ENCODE results near the gene RGMB.

Gene RGMB

DNA sequence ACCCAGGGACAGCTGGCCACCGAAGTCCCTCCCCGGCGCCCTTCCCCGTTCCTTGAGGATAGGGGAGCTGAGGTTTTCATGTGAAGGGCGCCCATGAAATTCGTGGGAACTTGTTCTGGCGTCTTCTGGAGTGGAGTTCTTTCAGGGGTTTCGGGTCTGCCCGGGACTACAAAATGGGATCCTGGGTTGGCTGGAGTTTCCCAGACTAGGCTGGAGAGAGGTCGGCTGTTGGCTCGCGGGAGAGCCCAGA is 3.6 kb upstream of the RGMB start:
- H3K36me3 ChIP-seq, result peaks cover 6% of the 10 kb centered on the region
- H3K27me3 ChIP-seq (ENCODE audit: insufficient read depth, low read depth, severe bottlenecking), result peaks cover 4% of the 10 kb centered on the region
- peak; percentile 48 for DNase-seq
- no peaks in the 10 kb centered on the region for H3K9me3 ChIP-seq (ENCODE audit: severe bottlenecking)
- no peak overlapping the region for H3K27ac ChIP-seq
- H3K4me3 ChIP-seq (ENCODE audit: low read depth, low read length), result peak overlapping the region; percentile 69
- TF ChIP-seq, protein P1, sequence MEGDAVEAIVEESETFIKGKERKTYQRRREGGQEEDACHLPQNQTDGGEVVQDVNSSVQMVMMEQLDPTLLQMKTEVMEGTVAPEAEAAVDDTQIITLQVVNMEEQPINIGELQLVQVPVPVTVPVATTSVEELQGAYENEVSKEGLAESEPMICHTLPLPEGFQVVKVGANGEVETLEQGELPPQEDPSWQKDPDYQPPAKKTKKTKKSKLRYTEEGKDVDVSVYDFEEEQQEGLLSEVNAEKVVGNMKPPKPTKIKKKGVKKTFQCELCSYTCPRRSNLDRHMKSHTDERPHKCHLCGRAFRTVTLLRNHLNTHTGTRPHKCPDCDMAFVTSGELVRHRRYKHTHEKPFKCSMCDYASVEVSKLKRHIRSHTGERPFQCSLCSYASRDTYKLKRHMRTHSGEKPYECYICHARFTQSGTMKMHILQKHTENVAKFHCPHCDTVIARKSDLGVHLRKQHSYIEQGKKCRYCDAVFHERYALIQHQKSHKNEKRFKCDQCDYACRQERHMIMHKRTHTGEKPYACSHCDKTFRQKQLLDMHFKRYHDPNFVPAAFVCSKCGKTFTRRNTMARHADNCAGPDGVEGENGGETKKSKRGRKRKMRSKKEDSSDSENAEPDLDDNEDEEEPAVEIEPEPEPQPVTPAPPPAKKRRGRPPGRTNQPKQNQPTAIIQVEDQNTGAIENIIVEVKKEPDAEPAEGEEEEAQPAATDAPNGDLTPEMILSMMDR (IDR thresholded peaks at IDR 0.05; ENCODE audit: low read depth, low read length), result no peak

DNA sequence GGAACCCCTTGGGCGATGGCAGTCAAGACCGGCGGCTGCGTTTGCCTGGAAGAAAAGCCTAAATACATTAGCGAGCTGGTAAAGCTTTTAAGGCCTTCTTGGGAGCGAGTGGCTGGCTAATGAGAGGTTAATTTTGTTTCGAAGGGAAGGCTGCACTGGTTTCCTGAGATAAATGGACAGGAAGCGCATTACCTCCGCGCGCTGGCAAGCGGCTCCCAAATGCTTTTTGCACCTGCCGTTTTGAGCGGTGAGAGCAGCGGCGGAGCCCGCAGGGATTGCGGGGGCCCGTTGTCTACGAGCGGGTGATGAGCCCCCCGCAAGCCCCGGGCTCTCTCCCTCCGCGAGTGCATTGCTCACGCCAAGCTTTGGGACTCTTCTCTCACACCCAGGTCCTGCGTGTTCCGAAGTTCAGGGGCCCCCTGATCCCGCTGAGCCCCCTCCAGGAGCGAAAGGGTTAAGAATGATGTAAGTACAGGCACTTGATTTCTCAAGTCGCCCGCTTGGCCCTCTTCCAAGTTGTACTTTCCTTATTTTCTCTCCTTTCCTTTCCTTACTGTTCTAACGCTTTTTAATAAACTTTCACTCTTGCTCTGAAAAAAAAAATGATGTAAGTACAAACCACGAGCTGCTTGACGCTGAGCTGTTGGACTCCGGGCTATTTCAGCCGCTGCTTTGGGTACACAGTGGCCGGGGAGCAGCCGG is 3.1 kb upstream of the RGMB start:
- peaks cover 4% of the 10 kb centered on the region for H3K27me3 ChIP-seq (ENCODE audit: insufficient read depth, low read depth, severe bottlenecking)
- peak; percentile 29 for DNase-seq
- no peak overlapping the region for H3K27ac ChIP-seq

DNA sequence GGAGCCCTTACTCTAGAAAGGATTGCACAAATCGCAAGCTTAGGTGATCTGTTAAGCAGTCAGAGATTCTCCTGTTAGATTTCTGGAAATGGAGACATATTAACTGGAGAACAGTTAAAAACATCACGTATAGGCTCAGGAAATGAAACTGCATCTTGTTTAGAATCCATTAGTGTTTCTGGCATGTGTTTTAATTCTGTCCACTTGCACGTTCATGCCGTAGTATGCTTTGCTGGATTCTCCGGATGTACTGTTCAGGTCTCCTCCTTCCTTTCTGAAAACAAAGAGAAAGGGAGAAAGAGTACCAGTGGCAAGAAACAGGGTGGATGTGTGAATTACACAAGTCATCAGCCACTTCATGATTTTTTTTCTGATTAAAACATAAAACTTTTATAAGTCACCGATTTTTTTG is 2.5 kb upstream of the RGMB start:
- peaks cover 6% of the 10 kb centered on the region for H3K36me3 ChIP-seq
- no peak overlapping the region for H3K27ac ChIP-seq
- TF ChIP-seq, protein P1 (IDR thresholded peaks at IDR 0.05; ENCODE audit: low read depth, low read length), result no peak
- no peaks in the 10 kb centered on the region for H3K9me3 ChIP-seq (ENCODE audit: severe bottlenecking)
- DNase-seq, result no peak
- H3K4me3 ChIP-seq (ENCODE audit: low read depth, low read length), result peak overlapping the region; percentile 69
- peaks cover 4% of the 10 kb centered on the region for H3K27me3 ChIP-seq (ENCODE audit: insufficient read depth, low read depth, severe bottlenecking)

More for the DNA sequence above, 3.1 kb upstream of the RGMB start:
- H3K36me3 ChIP-seq, result peaks cover 6% of the 10 kb centered on the region
- peak overlapping the region; percentile 69 for H3K4me3 ChIP-seq (ENCODE audit: low read depth, low read length)
- TF ChIP-seq, protein P1 (IDR thresholded peaks at IDR 0.05; ENCODE audit: low read depth, low read length), result no peak
- no peaks in the 10 kb centered on the region for H3K9me3 ChIP-seq (ENCODE audit: severe bottlenecking)

DNA sequence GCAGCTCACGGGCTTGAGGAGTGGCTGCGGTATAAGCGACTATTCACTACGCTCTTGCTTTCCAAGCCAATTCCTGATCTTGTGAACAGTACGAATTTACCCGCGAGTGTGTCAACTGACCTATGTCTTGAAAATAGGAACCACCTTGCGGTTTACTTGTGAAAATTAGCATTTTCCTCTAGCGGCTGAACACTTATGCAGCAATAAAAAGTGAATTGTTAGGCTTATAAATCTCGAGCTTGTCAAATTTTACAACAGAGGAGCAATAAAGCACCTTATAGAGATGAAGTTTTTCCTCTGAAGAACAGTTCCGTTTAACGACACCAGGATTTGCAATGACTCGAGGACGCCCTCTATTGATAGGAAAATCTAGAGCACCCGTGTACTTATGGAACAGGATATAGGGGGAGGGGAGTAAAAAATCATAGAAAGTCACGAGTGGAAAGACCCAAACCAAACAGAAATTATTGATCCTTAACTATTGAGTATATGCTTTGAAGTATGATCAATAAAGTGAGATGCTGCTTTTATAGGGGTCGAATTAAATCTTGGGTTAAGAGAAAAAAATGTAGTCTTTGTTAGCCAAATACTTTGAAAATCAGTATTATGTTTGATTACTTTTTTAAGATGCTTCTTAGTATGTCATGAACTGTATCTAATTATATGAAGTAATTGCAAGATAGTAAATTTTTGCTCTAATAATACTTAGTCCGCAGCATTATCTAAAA is 1.9 kb upstream of the RGMB start:
- peak; percentile 73 for DNase-seq
- Histone ChIP-seq H3K27me3 (ENCODE audit: insufficient read depth, low read depth, severe bottlenecking) (peaks cover 4% of the 10 kb centered on the region), H3K9me3 (ENCODE audit: severe bottlenecking) (no peaks in the 10 kb centered on the region), H3K36me3 (peaks cover 6% of the 10 kb centered on the region), H3K4me3 (ENCODE audit: low read depth, low read length) (peak overlapping the region; percentile 69), H3K27ac (no peak overlapping the region; the same call in 1 of the 2 replicates)
- TF ChIP-seq, protein P1 (IDR thresholded peaks at IDR 0.05; ENCODE audit: low read depth, low read length), result peak; percentile 65

DNA sequence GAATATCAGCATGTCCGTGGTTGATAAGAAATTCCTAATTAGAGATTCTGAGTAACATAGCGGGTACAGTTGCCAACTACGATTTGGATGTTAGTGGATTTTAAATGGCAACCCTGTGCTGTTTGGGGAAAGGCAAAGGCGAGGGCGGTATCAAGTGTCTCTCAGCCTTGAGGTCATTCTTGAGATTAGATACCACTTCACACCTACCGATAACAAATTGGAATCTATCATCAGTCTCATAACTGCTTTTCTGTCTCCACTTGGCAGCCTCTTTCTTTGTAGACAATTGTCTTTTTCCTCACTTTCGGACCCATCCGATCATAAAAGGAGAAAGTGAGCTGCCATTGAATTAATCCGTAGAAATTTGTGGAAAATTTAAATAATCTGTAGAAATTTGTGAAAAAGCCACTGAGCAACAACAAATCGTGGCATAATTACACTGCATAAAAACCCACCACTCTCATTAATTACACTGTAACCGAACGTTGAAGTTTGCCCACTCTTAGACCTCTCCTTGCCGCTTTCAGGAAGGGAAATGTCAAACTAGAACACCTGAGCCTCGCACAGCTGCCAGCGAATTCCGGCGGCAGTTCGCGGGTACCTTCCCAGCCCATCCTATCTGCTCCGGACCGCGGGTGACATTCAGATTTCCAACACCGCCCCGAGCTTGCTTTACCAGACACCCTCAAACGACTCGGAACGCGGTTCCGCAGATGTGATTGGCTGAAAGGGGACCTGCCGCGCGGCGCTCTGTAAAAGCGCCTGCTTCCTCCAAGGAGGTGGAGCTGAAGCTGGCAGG is 849 bp upstream of the RGMB start:
- Histone ChIP-seq H3K27ac (peak overlapping the region; percentile 96), H3K27me3 (ENCODE audit: insufficient read depth, low read depth, severe bottlenecking) (peaks cover 4% of the 10 kb centered on the region), H3K36me3 (peaks cover 6% of the 10 kb centered on the region), H3K4me3 (ENCODE audit: low read depth, low read length) (peak overlapping the region; percentile 74), H3K9me3 (ENCODE audit: severe bottlenecking) (no peaks in the 10 kb centered on the region)
- TF ChIP-seq, protein P1 (IDR thresholded peaks at IDR 0.05; ENCODE audit: low read depth, low read length), result no peak
- peak; percentile 89 for DNase-seq
